SU-DHL-6 (cell line): ENCODE data around the gene SMPDL3A.

Source experiments
- H2AFZ ChIP-seq: fragments of 200-600 bp; sonication (generic); 2 replicates; pipeline ENCODE4 v1.6.1; 2014; ENCODE audit warnings: low read depth, mild to moderate bottlenecking, moderate library complexity, mixed read lengths, antibody characterized with exemption, low read length; ENCODE audit not compliant: severe bottlenecking
- H3F3A ChIP-seq: fragments of 200-600 bp; shearing (Covaris generic); 2 replicates; pipeline ENCODE4 v1.6.0; 2016; ENCODE audit warnings: antibody characterized with exemption, mild to moderate bottlenecking; ENCODE audit not compliant: insufficient read depth
- H3K27ac ChIP-seq: fragments of 200-600 bp; sonication (generic); 2 replicates; pipeline ENCODE4 v1.5.1; 2016; ENCODE audit warnings: low read depth, mild to moderate bottlenecking, low read length, moderate library complexity, mixed read lengths
- H3K27me3 ChIP-seq: fragments of 200-600 bp; sonication (generic), shearing (Covaris generic); 2 replicates; pipeline ENCODE4 v1.6.0; 2014; ENCODE audit warnings: mild to moderate bottlenecking, low read length
- H3K36me3 ChIP-seq: fragments of 200-600 bp; sonication (generic); 2 replicates; pipeline ENCODE4 v1.6.1; 2014; ENCODE audit warnings: mild to moderate bottlenecking, low read length, mixed read lengths
- H3K4me2 ChIP-seq: fragments of 300-600, 200-600 bp; shearing (Covaris generic), sonication (generic); 2 replicates; pipeline ENCODE4 v1.6.0; 2014; ENCODE audit warnings: low read length, low read depth, mild to moderate bottlenecking; ENCODE audit not compliant: poor library complexity, severe bottlenecking
- H3K4me3 ChIP-seq: fragments of 200-600 bp; sonication (generic); 2 replicates; pipeline ENCODE4 v1.5.1; 2014; ENCODE audit warnings: antibody characterized with exemption, low read length, mild to moderate bottlenecking, mixed read lengths; ENCODE audit not compliant: insufficient read depth, poor library complexity, severe bottlenecking
- H3K79me2 ChIP-seq: fragments of 200-600 bp; sonication (generic); 2 replicates; pipeline ENCODE4 v1.6.1; 2014; ENCODE audit warnings: mild to moderate bottlenecking, low read length, moderate library complexity; ENCODE audit not compliant: insufficient read depth
- H3K9ac ChIP-seq: fragments of 200-600 bp; sonication (generic); 2 replicates; pipeline ENCODE4 v1.7.0; 2014; ENCODE audit warnings: mild to moderate bottlenecking, low read length
- H3K9me2 ChIP-seq: fragments of 200-600 bp; sonication (generic); replicated peaks from 2 replicates; pipeline ENCODE4 v1.6.1; 2014; ENCODE audit warnings: low read length; ENCODE audit not compliant: insufficient read depth
- H3K9me3 ChIP-seq: fragments of 200-600 bp; sonication (generic); 2 replicates; pipeline ENCODE4 v1.6.1; 2014; ENCODE audit warnings: low read length, mixed read lengths; ENCODE audit not compliant: insufficient read depth
- H4K20me1 ChIP-seq: fragments of 200-600 bp; sonication (generic); 2 replicates; pipeline ENCODE4 v1.6.1; 2014; ENCODE audit warnings: low read depth, mild to moderate bottlenecking, antibody characterized with exemption, low read length, moderate library complexity, mixed read lengths
- CTCF ChIP-seq: fragments of 200-600 bp; sonication (generic); IDR thresholded peaks from one replicate; pipeline ENCODE4 v1.5.1; 2017; ENCODE audit warnings: antibody characterized with exemption, mild to moderate bottlenecking, low read length, moderate library complexity; ENCODE audit not compliant: insufficient read depth, poor library complexity, severe bottlenecking
- EZH2phosphoT487 ChIP-seq: fragments of 200-600 bp; sonication (generic), shearing (Covaris generic); conservative IDR thresholded peaks from 2 replicates; pipeline ENCODE4 v1.6.1; 2018; ENCODE audit warnings: mild to moderate bottlenecking, antibody characterized with exemption, low read length, moderate library complexity, mixed read lengths

The SMPDL3A gene

GRCh38 chr6:122809691-122810090 lies 20.6 kb downstream of the SMPDL3A start:
- no peak overlapping the region for H3K4me3 ChIP-seq
- no peaks in the 10 kb centered on the region for H3K79me2 ChIP-seq
- no peaks in the 10 kb centered on the region for H4K20me1 ChIP-seq
- H3K36me3 ChIP-seq: no peaks in the 10 kb centered on the region
- no peak overlapping the region for H2AFZ ChIP-seq
- H3F3A ChIP-seq: no peaks in the 10 kb centered on the region
- H3K9me2 ChIP-seq: no peaks in the 10 kb centered on the region
- no peak for TF ChIP-seq EZH2phosphoT487
- no peak for TF ChIP-seq CTCF
- no peaks in the 10 kb centered on the region for H3K9me3 ChIP-seq
- no peak overlapping the region for H3K27ac ChIP-seq
- H3K27me3 ChIP-seq: no peaks in the 10 kb centered on the region
- no peak overlapping the region for H3K4me2 ChIP-seq
- no peak overlapping the region for H3K9ac ChIP-seq

- Histone ChIP-seq H3K36me3 (no peaks in the 10 kb centered on the region), H3K27ac (no peak overlapping the region), H4K20me1 (no peaks in the 10 kb centered on the region), H3K27me3 (no peaks in the 10 kb centered on the region), H3F3A (no peaks in the 10 kb centered on the region), H3K9ac (no peak overlapping the region), H2AFZ (no peak overlapping the region), H3K9me2 (no peaks in the 10 kb centered on the region), H3K4me3 (no peak overlapping the region), H3K9me3 (no peaks in the 10 kb centered on the region), H3K79me2 (no peaks in the 10 kb centered on the region), H3K4me2 (no peak overlapping the region)
- TF ChIP-seq EZH2phosphoT487 (no peak), CTCF (no peak)
Observed at GRCh38 chr6:122810189-122810588, 21.1 kb downstream of the SMPDL3A start.

GRCh38 chr6:122817358-122817757 lies 28.3 kb downstream of the SMPDL3A start:
- Histone ChIP-seq H3K4me2 (no peak overlapping the region), H2AFZ (no peak overlapping the region), H3K9me3 (no peaks in the 10 kb centered on the region), H3K4me3 (no peak overlapping the region), H3K79me2 (no peaks in the 10 kb centered on the region), H3K27ac (no peak overlapping the region), H3K9ac (no peak overlapping the region), H3K36me3 (no peaks in the 10 kb centered on the region), H3K9me2 (no peaks in the 10 kb centered on the region), H4K20me1 (no peaks in the 10 kb centered on the region), H3F3A (no peaks in the 10 kb centered on the region), H3K27me3 (no peaks in the 10 kb centered on the region)
- TF ChIP-seq CTCF (no peak), EZH2phosphoT487 (no peak)
